ENCODE results near the gene TSPAN5.

DNA sequence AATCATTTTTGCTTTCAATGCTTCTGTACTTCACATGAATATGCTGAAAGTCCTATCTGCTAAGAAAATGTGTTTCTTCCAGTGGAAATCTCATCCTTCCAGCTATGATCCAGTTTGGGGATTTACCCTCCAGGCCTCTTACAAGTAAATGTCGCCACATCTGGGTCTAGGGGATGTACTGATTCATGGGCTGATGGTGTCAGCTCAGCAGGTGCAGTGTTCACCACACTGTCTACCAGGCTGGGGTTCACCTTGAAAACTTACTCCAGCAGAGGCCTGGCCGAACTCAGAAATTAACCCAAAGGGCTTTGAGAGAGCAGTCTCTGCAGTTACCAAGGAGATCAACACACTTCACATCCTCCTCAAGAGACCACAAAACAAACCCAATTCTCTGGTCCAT, 154.3 kb downstream of the TSPAN5 start:
- TF ChIP-seq, protein P1, sequence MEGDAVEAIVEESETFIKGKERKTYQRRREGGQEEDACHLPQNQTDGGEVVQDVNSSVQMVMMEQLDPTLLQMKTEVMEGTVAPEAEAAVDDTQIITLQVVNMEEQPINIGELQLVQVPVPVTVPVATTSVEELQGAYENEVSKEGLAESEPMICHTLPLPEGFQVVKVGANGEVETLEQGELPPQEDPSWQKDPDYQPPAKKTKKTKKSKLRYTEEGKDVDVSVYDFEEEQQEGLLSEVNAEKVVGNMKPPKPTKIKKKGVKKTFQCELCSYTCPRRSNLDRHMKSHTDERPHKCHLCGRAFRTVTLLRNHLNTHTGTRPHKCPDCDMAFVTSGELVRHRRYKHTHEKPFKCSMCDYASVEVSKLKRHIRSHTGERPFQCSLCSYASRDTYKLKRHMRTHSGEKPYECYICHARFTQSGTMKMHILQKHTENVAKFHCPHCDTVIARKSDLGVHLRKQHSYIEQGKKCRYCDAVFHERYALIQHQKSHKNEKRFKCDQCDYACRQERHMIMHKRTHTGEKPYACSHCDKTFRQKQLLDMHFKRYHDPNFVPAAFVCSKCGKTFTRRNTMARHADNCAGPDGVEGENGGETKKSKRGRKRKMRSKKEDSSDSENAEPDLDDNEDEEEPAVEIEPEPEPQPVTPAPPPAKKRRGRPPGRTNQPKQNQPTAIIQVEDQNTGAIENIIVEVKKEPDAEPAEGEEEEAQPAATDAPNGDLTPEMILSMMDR (IDR thresholded peaks at IDR 0.05; ENCODE audit: insufficient read depth, low read length), result no peak
- no peak for TF ChIP-seq GABPA (IDR thresholded peaks at IDR 0.05; ENCODE audit: low read depth)
- no peak for TF ChIP-seq POLR2AphosphoS5 (IDR thresholded peaks at IDR 0.05; ENCODE audit: low read depth)
- TF ChIP-seq, protein P2, sequence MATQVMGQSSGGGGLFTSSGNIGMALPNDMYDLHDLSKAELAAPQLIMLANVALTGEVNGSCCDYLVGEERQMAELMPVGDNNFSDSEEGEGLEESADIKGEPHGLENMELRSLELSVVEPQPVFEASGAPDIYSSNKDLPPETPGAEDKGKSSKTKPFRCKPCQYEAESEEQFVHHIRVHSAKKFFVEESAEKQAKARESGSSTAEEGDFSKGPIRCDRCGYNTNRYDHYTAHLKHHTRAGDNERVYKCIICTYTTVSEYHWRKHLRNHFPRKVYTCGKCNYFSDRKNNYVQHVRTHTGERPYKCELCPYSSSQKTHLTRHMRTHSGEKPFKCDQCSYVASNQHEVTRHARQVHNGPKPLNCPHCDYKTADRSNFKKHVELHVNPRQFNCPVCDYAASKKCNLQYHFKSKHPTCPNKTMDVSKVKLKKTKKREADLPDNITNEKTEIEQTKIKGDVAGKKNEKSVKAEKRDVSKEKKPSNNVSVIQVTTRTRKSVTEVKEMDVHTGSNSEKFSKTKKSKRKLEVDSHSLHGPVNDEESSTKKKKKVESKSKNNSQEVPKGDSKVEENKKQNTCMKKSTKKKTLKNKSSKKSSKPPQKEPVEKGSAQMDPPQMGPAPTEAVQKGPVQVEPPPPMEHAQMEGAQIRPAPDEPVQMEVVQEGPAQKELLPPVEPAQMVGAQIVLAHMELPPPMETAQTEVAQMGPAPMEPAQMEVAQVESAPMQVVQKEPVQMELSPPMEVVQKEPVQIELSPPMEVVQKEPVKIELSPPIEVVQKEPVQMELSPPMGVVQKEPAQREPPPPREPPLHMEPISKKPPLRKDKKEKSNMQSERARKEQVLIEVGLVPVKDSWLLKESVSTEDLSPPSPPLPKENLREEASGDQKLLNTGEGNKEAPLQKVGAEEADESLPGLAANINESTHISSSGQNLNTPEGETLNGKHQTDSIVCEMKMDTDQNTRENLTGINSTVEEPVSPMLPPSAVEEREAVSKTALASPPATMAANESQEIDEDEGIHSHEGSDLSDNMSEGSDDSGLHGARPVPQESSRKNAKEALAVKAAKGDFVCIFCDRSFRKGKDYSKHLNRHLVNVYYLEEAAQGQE (IDR thresholded peaks at IDR 0.05; ENCODE audit: insufficient replicate concordance, low read depth), result no peak
- TF ChIP-seq SPI1 (IDR thresholded peaks at IDR 0.05; ENCODE audit: borderline replicate concordance, low read depth), result no peak

Measured in HL-60 (cell line).